ENCODE data around the gene PHTF1. TPM values are rescaled to one million over a fixed set of nuclear protein-coding genes. Genes with fewer than 3 reads are reported as not detected.

The PHTF1 gene
- total RNA-seq (10 to 100 TPM in 3 of 7 donors, 1 to 10 TPM in 4; 6.6 to 28.6 (median 9.7) TPM), polyA plus RNA-seq (10 to 100 TPM in 1 of 2 donors, 1 to 10 TPM in 1; 4.5 to 10.8 TPM)
- long read RNA-seq, donor 1, partial matches to known transcripts: 2 of 8 reads
- long read RNA-seq, donor 1, other reads (novel, unspliced or antisense): 5 of 8 reads
- long read RNA-seq, donor 2, full-length matches to known transcripts: 6 of 11 reads
- long read RNA-seq, donor 2, partial matches to known transcripts: 5 of 11 reads
- long read RNA-seq, donor 2, other reads (novel, unspliced or antisense): 0 of 11 reads
- long read RNA-seq, donor 3, partial matches to known transcripts: 13 of 25 reads
- long read RNA-seq, donor 3, other reads (novel, unspliced or antisense): 8 of 25 reads

DNA sequence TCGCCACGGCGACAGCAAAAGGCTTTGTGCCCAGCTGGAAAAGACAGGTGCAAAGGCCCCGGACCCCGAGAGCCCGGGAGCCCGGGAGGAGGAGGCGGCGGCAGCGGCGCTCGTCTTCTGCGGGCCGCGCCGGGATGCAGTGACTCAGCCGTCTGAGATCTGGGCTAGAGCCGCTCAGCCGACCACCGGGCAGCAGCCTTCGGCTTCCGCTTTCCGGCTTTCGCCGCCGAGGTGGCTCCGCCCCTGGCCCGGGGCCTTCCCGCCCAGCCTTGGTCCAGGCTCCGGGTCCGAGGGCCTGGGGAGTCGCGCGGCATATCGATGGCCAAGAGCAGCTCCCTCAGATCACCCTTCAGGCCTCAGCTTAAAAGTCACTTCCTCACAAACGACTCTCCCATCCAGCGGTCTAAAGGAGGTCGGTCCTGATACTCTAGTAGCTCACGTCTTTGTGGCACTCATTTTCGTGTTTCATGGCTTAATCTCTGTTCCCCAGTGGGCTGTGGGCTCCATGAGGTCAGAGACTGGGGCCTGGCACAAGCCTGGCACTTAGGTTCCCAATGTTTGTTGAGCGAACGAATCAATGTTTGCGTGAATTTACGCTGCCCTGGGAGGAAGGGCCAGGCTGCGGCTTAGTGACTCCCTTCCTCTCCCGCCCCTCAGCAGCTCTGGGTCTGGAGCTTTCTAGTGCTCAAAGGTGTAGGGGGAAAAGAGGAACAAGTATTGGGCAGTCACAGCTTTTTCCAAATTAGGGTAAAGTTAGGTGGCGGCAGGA is at the start of gene PHTF1:
Gene PHTF1, minus strand, starts transcription at position 154 of the 769 bp plus-strand sequence. CDS start 783 bp downstream, outside the sequence.
- Histone ChIP-seq H3K4me3 (peak within 1 kb of the TSS; percentile 81), H3K4me1 (ENCODE audit: insufficient read depth) (no peaks in the 10 kb centered on the region), H3K36me3 (no peaks in the 10 kb centered on the region), H3K27ac (peak within 1 kb of the TSS; percentile 72 to 89), H3K9me3 (no peaks in the 10 kb centered on the region), H3K27me3 (no peaks in the 10 kb centered on the region)
- TF ChIP-seq POLR2A (IDR thresholded peaks at IDR 0.05): peak; percentile 37
- TF ChIP-seq, protein P1, sequence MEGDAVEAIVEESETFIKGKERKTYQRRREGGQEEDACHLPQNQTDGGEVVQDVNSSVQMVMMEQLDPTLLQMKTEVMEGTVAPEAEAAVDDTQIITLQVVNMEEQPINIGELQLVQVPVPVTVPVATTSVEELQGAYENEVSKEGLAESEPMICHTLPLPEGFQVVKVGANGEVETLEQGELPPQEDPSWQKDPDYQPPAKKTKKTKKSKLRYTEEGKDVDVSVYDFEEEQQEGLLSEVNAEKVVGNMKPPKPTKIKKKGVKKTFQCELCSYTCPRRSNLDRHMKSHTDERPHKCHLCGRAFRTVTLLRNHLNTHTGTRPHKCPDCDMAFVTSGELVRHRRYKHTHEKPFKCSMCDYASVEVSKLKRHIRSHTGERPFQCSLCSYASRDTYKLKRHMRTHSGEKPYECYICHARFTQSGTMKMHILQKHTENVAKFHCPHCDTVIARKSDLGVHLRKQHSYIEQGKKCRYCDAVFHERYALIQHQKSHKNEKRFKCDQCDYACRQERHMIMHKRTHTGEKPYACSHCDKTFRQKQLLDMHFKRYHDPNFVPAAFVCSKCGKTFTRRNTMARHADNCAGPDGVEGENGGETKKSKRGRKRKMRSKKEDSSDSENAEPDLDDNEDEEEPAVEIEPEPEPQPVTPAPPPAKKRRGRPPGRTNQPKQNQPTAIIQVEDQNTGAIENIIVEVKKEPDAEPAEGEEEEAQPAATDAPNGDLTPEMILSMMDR (IDR thresholded peaks at IDR 0.05): no peak
- no peak for TF ChIP-seq EP300 (IDR thresholded peaks at IDR 0.05)
- peak; percentile 71 to 83 (median 75) for DNase-seq
- 0 to 1% (median 0%) methylated on average over 43 to 47 of the region's 47 CpGs for WGBS, 3 donors
- intact Hi-C loops (cut with DNase I): loop anchor here in 1 of 4 donors (5.0 to 10.0 kb wide), 2 partner anchors 48 to 145 kb away; partner anchors contain the start of genes AP4B1 and DCLRE1B

GRCh38 chr1:113808450-113809195 is 49.3 kb upstream of the PHTF1 start:
- no peaks in the 10 kb centered on the region for H3K36me3 ChIP-seq
- no peak for DNase-seq
- 80 to 88% (median 87%) methylated on average over 4 of the region's 4 CpGs for WGBS, 3 donors
- no peak overlapping the region for H3K27ac ChIP-seq
- H3K9me3 ChIP-seq: no peaks in the 10 kb centered on the region
- no peak overlapping the region for H3K4me3 ChIP-seq
- TF ChIP-seq EP300 (IDR thresholded peaks at IDR 0.05) (no peak), POLR2A (IDR thresholded peaks at IDR 0.05) (no peak)
- TF ChIP-seq, protein P1 (IDR thresholded peaks at IDR 0.05): no peak
- peaks cover 9% of the 10 kb centered on the region for H3K4me1 ChIP-seq (ENCODE audit: insufficient read depth)
- intact Hi-C loops (cut with DNase I): loop anchor here in 1 of 4 donors (5.0 kb wide), 1 partner anchor 46 kb away; no protein-coding TSS in a partner anchor
- no peaks in the 10 kb centered on the region for H3K27me3 ChIP-seq

GRCh38 chr1:113805639-113806038 is 46.4 kb upstream of the PHTF1 start:
- 93 to 98% (median 94%) methylated on average over 4 of the region's 4 CpGs for WGBS, 3 donors
- H3K27ac ChIP-seq: no peak overlapping the region
- no peaks in the 10 kb centered on the region for H3K36me3 ChIP-seq
- H3K4me1 ChIP-seq (ENCODE audit: insufficient read depth): peaks cover 11% of the 10 kb centered on the region
- H3K27me3 ChIP-seq: no peaks in the 10 kb centered on the region
- intact Hi-C loops (cut with DNase I): loop anchor here in 1 of 4 donors (5.0 kb wide), 1 partner anchor 43 kb away; no protein-coding TSS in a partner anchor
- no peaks in the 10 kb centered on the region for H3K9me3 ChIP-seq
- TF ChIP-seq, protein P1 (IDR thresholded peaks at IDR 0.05): no peak
- TF ChIP-seq EP300 (IDR thresholded peaks at IDR 0.05) (no peak), POLR2A (IDR thresholded peaks at IDR 0.05) (no peak)
- DNase-seq: no peak
- H3K4me3 ChIP-seq: no peak overlapping the region

GRCh38 chr1:113805256-113805531 is 45.9 kb upstream of the PHTF1 start:
- intact Hi-C loops (cut with DNase I): loop anchor here in 1 of 4 donors (5.0 kb wide), 1 partner anchor 43 kb away; no protein-coding TSS in a partner anchor
- H3K4me3 ChIP-seq: no peak overlapping the region
- no peaks in the 10 kb centered on the region for H3K36me3 ChIP-seq
- H3K27ac ChIP-seq: peak overlapping the region in 1 of 2 donors; percentile 24
- DNase-seq: peak in 1 of 5 donors; percentile 44
- H3K27me3 ChIP-seq: no peaks in the 10 kb centered on the region
- TF ChIP-seq, protein P1 (IDR thresholded peaks at IDR 0.05): no peak
- no peak for TF ChIP-seq POLR2A (IDR thresholded peaks at IDR 0.05)
- no peak for TF ChIP-seq EP300 (IDR thresholded peaks at IDR 0.05)
- WGBS, 3 donors: 93 to 95% (median 94%) methylated on average over 6 of the region's 6 CpGs
- no peaks in the 10 kb centered on the region for H3K9me3 ChIP-seq
- peaks cover 11% of the 10 kb centered on the region for H3K4me1 ChIP-seq (ENCODE audit: insufficient read depth)
